HG03066 (cell line): Measurements from ENCODE around the gene DDN.

Experiments
- ATAC-seq: cut with Tn5 transposase; IDR thresholded peaks from one replicate; pipeline ENCODE4 v1.9.1; 2021; ENCODE audit warnings: low read depth; ENCODE audit not compliant: unreplicated experiment

Gene DDN

DNA sequence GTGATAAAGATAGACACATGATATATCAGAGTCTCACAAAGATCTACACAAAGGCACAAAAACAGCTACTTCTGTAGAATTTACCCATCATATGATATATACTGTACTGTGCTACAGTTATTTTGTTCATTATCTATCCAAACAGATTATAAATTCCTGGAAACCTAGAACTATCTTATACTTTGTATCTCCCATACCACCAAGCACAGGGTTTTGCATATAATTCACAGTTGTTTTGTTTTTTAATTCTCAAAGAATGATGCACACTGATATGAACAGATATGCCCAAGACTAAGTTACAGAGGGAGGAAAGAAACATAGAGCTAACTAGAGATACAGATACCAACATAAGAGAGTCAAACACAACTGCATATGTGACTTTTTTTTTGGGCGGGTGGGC is 16.0 kb upstream of the DDN start:
- ATAC-seq, result no peak

DNA sequence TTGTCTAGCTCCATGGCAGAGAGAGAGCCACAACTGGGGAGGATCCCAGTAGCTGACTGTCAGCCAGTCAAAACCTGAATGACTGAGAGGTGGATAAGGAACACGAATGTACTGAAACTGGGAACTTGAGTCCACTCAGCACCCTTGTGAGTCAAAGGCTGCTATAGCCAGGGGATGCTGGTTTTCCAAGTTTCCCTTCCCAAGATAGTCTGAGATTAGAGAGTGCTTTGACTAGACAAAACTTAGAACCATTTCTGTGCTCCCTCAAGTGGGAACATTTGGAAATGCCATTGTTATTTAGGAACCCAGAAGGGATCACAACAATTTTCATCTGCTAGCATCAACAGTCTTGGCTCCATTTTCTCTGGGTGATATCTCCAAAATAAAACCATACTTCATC is 15.4 kb upstream of the DDN start:
- ATAC-seq, result no peak

DNA sequence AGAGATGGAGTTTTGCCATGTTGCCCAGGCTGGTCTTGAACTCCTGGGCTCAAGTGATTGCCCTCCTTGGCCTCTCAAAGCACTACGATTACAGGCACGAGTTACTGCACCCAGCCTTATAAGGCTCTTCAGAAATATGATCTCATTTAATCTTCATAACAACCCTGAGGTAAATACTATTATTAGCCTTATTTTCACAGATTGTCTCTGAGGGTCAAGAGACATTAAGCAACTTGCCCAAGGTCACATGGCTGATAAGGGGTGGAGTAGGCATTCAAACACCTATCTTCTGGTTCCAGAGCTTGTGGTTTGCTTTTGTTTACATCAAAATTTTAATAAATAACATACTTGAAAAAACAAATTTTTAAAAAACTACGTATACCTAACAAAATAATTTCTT is 14.3 kb upstream of the DDN start:
- no peak for ATAC-seq

DNA sequence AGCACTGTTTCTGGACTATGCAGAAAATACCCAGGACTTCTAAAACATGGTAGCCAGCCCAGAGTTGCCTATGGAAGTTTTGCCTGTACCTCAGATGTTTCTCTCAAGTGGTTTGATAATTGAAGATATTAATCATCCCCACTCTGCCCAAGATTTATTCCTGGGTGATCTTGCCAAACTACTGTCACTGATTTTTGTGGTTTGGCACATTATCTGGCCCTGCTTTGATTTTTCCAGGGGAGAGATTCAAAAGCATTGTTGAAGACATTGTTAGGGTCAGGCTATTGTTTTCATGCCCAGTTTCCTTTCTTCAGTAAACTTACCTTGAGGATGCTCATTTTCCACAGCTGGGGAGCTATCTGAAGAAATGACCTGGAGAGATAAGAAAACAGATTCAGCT is 13.6 kb upstream of the DDN start:
- ATAC-seq, result no peak

DNA sequence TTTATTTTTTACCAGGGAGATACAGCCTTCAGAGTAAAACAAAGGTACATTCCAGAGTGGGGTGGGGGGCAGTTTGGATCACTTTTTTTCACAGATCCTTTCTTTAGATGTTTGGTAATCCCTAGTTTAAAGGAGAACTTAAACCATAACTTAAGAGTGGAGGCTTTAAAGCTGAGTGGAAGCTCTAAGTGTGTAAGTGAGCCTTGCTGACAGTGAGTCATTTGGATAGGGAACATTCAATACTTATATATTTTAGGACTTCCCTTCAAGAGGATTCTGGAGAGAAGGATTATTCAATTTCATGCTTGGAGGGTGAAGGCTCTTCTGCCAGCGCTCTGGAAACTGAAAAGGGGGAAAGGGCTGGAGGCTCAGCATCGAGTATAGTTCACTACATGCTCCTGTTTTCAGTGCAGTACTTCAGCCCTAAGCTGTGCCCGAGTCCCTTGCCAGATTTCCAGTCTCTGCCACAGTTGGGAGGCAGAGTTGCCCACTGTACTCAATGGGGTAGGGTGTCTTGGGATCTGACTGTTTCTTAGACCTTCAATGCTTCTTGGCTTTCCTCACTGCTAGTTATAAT is 11.0 kb upstream of the DDN start:
- ATAC-seq, result no peak

DNA sequence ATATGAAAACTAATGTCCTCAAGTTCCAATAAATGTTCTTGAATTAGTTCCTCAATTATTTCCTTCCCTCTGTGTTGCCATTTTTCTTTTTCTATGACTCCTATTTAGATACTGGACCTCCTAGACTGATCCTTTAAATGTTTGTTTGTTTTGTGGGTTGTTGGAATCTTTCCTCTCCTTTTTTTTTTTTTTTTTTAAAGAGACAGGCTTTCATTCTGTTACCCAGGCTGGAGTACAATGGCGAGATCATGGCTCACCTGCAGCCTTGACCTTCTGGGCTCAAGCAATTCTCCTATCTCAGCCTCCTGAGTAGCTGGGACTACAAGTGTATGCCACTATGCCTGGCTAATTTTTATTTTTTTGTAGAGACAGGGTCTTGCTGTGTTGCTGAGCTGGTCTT is 9.8 kb upstream of the DDN start:
- no peak for ATAC-seq

DNA sequence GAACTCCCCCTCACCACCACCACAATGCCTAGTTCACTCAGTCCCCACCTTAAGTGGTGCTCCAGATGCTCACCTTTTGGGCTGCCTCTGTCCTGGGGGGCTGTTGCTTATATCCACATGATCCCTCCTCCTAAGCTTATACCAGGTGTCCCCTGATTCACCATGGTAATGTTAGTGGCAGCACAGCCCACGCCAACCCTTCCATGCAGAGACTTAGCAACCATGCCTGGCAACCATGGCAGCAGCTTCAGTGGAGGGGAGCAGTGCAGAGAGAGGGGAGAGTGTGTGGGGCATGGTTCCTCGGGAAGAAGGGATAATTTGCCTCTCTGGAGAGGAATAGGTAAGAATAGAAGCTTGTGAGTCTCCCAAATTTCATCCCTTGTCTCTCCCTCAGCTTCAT is 1.2 kb upstream of the DDN start:
- ATAC-seq, result no peak

DNA sequence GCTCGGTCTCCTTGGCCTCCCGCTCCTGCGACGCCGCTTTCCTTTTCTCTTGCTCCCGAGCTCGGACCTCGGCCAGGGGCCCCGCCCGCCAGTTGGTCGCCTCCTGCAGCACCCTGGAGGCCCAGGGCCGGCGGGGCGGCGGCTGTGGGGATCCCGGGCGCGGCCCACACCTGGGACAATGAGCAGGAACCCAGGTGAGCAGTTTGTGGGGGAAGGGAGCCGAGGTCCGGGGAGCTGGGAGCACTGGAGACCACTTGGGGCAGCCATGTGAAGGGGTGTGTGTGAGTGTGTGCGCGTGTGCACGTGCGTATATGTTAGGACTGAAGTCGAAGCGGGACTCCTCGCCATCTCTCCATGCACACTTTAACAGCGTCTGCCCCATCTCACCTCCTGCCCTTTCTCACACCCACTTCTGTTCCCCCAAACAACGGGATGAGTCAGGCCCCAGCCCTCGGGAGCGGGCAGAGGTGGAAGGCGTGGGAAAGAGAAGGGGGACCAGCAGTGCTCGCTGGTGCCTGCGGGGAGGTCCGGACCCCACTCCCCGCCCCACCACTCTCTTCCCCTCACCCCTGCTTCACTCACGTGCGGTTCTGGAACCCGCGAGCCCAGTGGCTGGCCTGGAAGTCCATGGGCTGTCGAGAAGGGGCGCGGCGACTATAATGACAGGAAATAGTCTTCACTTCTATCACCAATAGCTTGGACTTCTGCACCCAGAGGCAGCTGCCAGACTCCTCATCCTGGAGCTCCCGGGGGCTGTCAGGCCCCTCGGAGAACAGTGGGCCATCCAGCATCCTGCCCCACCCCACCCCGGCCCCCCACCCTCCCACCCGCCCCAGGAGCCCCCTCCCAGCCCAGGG is 450 bp downstream of the DDN start:
- ATAC-seq, result no peak

DNA sequence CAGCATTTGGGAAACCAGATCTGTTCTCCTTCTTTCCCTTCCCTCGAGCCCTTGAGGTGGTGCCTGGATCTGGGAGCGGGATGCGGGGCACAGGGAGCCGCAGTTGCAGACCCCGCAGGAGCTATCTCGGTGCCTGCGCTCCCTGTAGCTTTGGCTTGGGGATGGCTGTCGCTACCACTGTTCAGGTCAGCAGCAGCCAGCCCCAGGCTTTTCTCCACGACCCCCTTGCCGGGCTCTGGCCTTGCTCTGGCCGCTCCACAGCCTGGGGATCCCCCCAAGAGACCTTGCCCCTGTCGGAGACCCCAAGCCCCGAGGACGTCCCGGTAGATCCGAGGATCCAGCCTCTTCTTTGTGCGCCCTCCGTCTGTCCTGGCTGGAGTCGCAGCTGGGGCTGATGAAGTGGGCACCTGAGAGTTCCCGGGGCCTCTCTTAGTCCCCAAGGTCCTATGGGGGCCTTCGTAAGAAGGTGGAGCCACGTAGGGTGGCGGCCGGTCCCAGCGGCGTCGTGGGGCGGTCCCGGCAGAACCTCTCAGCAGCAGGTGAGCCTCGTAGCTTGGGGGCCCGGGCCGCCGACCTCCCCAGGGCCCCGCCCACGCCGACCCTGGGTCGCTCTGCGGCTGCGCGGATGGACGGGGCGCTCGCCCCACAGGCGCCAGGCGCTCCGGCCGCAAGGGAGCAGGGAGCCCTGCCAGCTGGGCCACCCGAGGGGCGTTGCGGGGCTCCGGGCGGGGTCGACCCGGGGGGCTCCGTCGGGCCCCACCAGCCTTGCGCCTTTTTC is 1.3 kb downstream of the DDN start:
- no peak for ATAC-seq

DNA sequence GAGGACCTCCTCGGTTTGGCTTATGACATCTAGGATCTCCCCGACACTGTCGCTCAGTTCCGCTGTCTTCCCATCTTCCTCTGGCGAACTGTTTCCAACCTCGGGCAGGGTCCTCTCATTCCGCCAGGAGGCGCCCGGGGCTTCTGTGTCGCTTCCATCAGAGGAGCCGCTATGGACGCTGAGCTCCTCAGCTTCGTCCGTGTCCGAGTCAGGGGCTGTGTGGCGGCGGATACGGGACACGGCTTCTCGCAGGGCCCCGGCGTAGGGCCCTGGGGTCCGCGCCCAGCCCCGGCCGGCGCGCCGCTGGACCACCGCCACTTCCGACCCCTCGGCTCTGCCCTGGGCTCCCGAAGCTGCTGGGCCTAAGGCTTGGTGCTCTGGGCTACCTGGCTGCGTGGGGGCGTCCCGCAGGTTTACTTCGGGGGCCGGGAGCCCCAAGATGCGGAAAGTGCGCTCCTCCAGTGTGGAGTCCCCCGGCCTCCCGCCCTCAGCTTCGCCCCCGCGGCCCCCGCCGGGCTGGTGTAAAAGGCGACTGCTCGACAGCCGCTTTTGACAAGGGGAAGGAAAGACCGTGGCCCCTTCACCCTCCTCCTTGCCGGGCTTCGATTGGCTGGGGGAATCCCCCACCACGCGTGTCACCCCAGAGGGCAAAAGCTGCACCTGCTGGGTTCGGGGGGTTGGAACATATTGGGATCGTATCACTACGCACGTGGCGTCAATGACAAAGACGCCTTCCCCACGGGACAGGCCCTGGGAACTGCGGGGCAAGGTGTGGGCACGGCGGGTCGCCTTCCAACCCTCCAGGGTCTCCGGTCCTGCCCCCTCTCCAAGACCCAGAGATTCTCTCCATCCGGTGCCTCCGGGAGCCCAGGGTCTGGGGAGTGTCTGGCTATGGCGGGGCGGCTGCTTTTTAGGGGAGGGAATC is 2.1 kb downstream of the DDN start:
- no peak for ATAC-seq

DNA sequence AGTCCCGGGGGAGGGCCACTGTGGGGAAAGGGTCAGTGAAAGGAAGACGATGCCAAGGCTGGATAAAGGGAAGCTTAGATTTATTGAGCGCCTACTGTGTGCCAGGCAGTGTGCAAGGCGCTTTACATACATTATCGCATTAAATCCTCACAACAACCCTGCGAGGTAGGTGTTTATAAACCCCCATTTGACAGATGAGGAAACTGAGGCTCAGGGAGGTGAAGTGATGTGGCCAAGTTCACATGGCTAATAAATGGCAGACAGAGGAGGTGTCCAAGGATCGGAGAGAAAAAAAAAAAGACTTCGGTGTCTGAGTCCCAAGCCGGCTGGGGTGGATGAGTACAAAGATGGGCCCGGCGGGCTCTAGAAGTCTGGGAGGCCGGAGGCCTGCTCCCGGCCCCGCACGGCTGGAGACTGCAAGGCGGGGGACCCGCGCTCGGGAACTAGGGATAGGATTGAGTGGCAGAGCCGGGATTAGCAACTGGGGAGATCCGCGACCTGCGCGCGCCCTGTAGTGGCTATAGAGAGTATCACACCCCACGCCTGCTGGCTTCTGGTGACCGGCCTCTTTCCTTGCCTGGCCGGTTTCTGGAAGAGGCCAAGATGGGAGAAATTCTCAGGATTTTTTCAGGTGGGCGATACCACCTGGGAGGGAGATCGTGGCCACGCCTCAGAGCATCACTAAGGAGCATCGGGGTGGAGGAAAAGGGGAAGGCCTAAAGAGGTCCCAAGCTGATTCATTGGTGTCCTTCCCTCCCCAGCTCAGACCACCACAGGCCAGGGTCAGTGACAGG is 3.9 kb downstream of the DDN start:
- ATAC-seq, result no peak

DNA sequence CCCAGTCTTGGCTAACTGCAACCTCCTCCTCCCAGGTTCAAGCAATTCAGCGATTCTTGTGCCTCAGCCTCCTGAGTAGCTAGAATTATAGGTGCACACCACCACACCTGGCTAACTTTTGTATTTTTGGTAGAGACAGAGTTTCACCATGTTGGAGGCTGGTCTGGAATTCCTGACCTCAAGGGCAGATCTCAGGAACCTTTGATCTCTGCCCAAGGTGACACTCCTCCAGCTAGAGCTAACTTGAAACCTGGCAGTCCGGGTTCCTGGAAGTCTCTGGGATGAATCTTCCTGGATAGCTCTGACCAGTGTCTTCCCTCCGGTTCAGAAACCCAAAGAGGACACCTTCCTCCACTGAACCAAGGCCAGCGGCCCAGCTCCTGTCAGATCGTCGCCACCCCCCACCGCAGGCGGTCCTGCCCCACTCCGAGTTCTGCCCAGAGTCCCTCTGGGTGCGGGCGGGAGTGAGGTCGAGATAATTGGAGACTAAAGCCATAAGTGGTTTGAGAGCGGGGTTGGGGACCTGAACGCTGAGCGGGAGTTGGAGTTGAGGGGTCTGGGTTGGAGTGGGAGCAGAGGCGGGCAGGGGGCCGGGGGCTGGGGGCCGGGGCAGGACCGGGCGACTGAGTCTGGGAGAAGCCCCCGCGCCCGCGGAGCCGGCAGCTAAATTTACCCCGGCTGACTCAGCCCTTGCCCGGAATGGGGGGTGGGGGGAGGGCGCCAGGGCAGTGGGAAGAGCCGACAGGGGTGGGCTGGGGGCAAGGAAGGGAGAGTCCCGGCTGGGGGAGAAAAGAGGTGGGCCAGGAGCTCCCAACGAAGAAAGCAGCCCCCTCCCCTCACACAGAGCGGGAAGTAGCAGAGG is 4.7 kb downstream of the DDN start:
- ATAC-seq, result no peak

DNA sequence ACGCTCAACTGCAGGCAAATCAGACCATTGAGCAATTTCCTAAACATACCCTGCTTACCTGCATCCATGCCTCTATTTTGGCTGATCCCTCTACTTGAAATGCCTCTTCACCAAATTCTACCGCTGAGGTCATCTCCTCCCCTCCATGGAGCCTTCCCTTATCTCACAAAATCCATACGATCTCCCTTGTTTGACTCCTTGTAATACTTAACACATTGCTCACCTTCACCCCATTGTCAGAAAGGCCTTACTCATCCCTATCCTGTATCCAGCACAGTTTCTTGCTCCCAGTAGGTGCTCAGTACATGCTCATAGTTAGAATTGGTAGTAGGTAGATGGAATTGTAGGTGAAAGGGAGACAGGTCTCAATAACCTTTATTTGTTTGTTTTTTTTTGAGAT is 5.4 kb downstream of the DDN start:
- ATAC-seq, result no peak

DNA sequence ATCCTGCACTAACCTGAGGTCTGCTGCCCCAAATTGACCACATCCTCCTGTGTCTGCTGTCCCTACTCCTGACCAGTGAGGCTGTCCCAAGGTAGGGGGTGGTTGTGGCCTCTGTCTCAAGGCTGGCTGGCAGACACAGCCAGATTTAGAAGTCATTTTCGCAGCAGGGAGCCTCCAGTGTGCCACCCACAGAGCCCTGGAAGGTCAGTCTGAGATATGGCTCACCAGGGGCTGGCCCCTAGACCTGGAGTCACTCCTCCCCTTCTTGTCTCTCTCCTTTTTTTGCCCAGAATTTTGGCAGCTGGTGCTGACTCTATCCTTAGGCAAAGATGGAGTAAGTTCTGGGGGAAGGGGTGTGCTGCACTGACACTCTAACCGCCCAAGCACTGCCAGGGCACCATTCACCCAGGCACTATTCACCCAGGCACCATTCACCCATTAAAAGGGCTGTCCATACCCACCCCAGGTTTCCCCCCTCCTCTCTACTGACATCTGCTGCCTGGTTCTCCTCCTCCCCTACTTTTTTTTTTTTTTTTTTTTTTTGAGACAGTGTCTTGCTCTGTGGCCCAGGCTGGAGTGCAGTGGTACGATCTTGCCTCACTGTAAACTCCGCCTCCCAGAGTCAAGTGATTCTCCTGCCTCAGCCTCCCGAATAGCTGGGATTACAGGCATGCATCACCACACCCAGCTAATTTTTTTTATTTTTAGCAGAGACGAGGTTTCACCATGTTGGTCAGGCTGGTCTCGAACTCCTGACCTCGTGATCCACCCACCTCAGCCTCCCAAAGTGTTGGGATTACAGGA is 7.7 kb downstream of the DDN start:
- ATAC-seq, result no peak

DNA sequence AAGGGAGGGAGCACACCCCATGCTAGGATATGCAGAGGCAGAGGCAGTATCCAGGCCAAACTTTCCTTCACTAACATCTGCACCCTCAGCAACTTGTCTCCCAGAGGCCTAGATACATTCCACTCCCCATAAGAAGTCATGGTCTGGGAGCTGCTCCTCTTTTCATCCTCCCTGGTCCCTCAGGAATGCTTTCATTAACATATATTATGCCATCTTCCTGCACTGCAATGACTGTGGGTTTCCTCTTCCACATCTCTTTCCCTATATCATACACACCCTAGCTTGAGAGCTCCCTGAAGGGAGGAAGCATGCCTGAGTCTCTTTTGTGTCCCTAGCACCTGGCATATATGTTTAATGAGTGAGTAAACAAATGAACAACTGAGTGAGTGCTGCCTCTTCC is 8.6 kb downstream of the DDN start:
- ATAC-seq, result no peak

DNA sequence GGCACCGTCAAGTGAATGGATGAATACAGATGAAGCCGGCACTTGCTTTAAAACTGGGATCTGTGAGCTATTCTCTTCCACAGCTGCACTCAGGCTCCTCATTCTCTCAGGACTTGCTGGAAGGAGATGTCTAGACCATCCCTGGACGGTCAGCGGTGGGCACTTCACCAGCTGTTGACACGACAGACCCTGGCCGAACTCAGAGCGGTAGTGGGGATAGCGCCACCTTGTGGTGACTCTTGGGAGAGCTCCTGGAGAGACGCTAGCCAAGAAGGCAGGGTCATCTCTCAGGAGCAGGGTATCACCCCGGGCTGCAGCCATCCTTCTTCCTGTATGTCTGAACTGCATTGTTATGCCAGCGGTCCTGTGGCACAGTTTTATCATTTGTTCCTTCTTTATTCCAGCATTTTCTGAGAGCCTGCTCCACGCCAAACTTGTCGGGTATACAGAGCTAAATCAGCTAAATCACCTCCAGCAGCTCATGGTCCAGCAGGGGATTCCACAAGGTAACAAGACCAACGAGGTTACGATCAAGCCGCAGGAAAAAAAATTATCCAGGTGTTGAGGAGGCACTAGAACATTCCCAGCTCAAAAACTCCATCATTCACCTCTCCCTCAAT is 11.0 kb downstream of the DDN start:
- no peak for ATAC-seq

DNA sequence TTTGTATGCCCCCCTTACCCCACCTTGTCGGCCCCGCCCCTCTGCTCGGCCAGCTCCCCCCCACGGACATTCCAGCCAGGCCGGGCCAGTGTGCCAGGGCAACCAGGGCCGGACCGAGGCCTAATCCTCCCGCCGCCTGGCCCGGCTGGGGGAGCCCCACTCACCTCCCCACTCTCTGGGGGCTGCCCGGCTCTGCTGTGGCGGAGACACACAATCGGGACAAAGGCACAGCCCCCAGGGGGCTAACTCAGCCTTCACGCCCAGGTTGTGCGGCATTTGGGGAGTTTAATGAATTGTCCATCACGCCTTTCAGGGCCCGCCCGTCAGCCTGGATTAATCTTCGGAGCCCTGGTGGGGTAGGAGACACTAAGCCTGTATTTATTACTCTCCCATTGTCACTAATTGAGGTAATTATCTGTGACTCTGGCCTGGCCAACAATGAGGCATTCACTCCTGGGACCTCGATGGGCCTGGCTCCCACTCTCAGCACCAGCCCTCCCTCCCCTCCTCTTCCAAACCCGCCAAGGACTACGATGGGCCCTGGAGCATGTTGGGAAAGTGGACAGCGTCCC is 12.4 kb downstream of the DDN start:
- no peak for ATAC-seq
